ENCODE measurements around the gene BDNF. TPM values are rescaled to one million over a fixed set of nuclear protein-coding genes. Genes with fewer than 3 reads are reported as not detected.

Gene BDNF
- total and polyA plus RNA-seq, 4 donors = 0.38 to 1.6 (median 1.4) TPM

DNA sequence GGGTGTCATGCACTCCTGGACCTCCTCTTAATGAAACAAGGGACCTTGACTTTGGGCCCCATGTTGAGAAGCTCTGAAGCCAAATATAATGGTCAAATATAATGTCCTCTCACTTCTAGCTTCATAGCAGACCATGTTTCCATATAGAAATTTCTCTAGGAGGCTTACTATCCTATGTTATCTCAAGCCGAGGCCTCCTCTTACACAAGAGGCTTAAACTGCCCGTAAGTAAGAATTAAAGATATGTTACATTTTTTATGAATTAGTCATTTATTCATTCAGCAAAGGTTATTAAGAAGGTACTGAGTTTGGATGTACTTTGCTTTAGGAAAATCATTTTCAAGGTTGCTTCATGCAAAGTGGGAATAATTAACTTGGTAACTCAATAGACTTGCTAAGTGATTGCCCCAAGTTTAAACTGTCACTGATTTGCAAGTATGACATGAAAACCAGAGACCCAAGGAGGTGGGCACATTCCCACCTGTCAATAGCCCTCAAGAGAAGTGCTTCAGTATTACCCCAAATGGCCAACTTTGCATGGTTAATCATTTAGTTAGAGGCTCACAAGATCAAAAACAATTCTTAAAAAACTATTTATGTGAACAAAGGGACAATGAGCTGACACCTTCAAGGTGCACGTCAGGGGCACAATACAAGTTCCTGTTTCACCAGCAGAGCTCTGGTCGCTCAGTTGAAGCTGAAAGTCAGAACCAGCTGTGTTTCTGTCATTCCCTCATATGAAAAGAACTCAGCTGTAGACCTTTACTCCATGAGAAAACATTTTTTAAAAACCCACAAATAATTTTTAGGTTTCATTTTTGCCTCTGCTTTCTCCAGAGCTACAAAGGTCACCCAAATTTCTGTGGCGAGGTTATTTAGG lies 20.9 kb downstream of the BDNF start:
- H3K4me1 ChIP-seq (ENCODE audit: control insufficient read depth in 5 of 5, insufficient read depth in 5 of 5, low read length in 5 of 5) = no peaks in the 10 kb centered on the region
- no peak overlapping the region for H3K9ac ChIP-seq (ENCODE audit: insufficient read depth in 1 of 2, low read length in 2 of 2)
- no peaks in the 10 kb centered on the region for H3K27me3 ChIP-seq (ENCODE audit: control insufficient read depth in 3 of 3, insufficient read depth in 3 of 3, low read length in 2 of 3)
- DNase-seq (no peak), ATAC-seq (ENCODE audit: insufficient read depth, low FRiP score) (no peak)
- no peak overlapping the region for H3K4me3 ChIP-seq
- no peaks in the 10 kb centered on the region for H3K9me3 ChIP-seq (ENCODE audit: control insufficient read depth in 4 of 4, insufficient read depth in 3 of 4, low read length in 3 of 4)
- H3K36me3 ChIP-seq (ENCODE audit: control insufficient read depth in 4 of 4, insufficient read depth in 4 of 4, low read length in 4 of 4) = no peaks in the 10 kb centered on the region
- TF ChIP-seq, protein P1, sequence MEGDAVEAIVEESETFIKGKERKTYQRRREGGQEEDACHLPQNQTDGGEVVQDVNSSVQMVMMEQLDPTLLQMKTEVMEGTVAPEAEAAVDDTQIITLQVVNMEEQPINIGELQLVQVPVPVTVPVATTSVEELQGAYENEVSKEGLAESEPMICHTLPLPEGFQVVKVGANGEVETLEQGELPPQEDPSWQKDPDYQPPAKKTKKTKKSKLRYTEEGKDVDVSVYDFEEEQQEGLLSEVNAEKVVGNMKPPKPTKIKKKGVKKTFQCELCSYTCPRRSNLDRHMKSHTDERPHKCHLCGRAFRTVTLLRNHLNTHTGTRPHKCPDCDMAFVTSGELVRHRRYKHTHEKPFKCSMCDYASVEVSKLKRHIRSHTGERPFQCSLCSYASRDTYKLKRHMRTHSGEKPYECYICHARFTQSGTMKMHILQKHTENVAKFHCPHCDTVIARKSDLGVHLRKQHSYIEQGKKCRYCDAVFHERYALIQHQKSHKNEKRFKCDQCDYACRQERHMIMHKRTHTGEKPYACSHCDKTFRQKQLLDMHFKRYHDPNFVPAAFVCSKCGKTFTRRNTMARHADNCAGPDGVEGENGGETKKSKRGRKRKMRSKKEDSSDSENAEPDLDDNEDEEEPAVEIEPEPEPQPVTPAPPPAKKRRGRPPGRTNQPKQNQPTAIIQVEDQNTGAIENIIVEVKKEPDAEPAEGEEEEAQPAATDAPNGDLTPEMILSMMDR (IDR thresholded peaks at IDR 0.05; ENCODE audit: control extremely low read depth, extremely low read depth) = no peak
- 88 to 89% methylated on average over 5 of the region's 5 CpGs for WGBS, 2 donors
- no peak overlapping the region for H3K27ac ChIP-seq (ENCODE audit: low read depth in 1 of 2, low read length in 1 of 2)

DNA sequence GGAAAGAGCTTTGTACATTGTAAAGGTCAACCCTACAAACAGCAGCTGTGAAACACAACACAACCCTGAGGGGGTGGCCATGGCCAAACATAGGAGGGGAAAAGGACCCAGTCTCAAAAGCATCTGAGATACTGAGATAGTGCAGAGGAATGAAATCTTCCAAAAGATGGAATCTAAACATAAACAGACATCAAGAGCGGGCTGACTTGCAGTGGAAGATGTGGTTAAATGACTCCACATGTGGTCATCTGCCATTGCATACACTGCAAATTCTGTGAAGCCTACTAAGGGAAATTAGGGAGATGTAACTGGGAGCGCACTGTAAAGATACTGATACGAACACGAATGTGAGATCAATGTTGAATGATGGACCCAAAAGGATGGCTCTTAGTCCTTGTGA lies 22.0 kb downstream of the BDNF start:
- DNase-seq = no peak
- 71 to 72% methylated on average over 4 of the region's 4 CpGs for WGBS, 2 donors

DNA sequence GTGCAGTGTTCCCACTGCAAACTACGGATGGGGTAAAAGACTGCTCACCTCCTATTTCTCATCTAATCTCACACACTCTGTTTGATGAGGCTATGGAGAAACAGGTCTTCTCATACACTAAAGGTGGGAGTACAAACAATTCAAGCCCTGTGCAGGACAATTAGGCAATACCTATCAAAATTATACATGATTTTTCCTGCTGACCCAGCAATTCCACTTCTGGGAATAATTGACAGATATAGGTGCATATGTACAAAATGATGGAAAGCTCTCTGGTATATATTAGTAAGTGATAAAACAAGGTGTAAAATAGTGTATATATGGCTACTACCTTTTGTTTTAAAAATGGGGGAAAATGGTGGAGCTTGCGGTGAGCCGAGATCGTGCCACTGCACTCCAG lies 23.1 kb downstream of the BDNF start:
- 94 to 97% methylated on average over 4 of the region's 4 CpGs for WGBS, 2 donors
- DNase-seq (no peak), ATAC-seq (ENCODE audit: insufficient read depth, low FRiP score) (no peak)
- no peak overlapping the region for H3K27ac ChIP-seq (ENCODE audit: low read depth in 1 of 2, low read length in 1 of 2)
- H3K27me3 ChIP-seq (ENCODE audit: control insufficient read depth in 3 of 3, insufficient read depth in 3 of 3, low read length in 2 of 3) = no peaks in the 10 kb centered on the region
- H3K4me1 ChIP-seq (ENCODE audit: control insufficient read depth in 5 of 5, insufficient read depth in 5 of 5, low read length in 5 of 5) = no peaks in the 10 kb centered on the region
- no peak overlapping the region for H3K4me3 ChIP-seq
- TF ChIP-seq, protein P1 (IDR thresholded peaks at IDR 0.05; ENCODE audit: control extremely low read depth, extremely low read depth) = no peak
- no peak overlapping the region for H3K9ac ChIP-seq (ENCODE audit: insufficient read depth in 1 of 2, low read length in 2 of 2)
- H3K36me3 ChIP-seq (ENCODE audit: control insufficient read depth in 4 of 4, insufficient read depth in 4 of 4, low read length in 4 of 4) = no peaks in the 10 kb centered on the region
- H3K9me3 ChIP-seq (ENCODE audit: control insufficient read depth in 4 of 4, insufficient read depth in 3 of 4, low read length in 3 of 4) = no peaks in the 10 kb centered on the region

More for the DNA sequence above, 22.0 kb downstream of the BDNF start:
- Histone ChIP-seq H3K4me3 (no peak overlapping the region), H3K36me3 (ENCODE audit: control insufficient read depth in 4 of 4, insufficient read depth in 4 of 4, low read length in 4 of 4) (no peaks in the 10 kb centered on the region), H3K9ac (ENCODE audit: insufficient read depth in 1 of 2, low read length in 2 of 2) (no peak overlapping the region), H3K9me3 (ENCODE audit: control insufficient read depth in 4 of 4, insufficient read depth in 3 of 4, low read length in 3 of 4) (no peaks in the 10 kb centered on the region), H3K27ac (ENCODE audit: low read depth in 1 of 2, low read length in 1 of 2) (no peak overlapping the region), H3K27me3 (ENCODE audit: control insufficient read depth in 3 of 3, insufficient read depth in 3 of 3, low read length in 2 of 3) (no peaks in the 10 kb centered on the region), H3K4me1 (ENCODE audit: control insufficient read depth in 5 of 5, insufficient read depth in 5 of 5, low read length in 5 of 5) (no peaks in the 10 kb centered on the region)
- no peak for ATAC-seq (ENCODE audit: insufficient read depth, low FRiP score)
- TF ChIP-seq, protein P1 (IDR thresholded peaks at IDR 0.05; ENCODE audit: control extremely low read depth, extremely low read depth) = no peak
